Stimulated activated CD4-positive, alpha-beta T cell treated with anti-CD3 and anti-CD28 coated beads, TNF-alpha, amount 100 ng/mL, for 4 hours (primary cell): ENCODE data around the gene PTK7.
A peak's percentile ranks its signal among the peaks of the same experiment; 100 is the strongest.
"Not testable (repeated sequence)": the region's sequence is repeated elsewhere in the genome, so short reads cannot be mapped to it uniquely, and the experiment has no call there.

Experiments used
- DNase-seq, 3 experiments: peaks; one replicate each; pipeline ENCODE4 v3.0.0-alpha.2; 2020; ENCODE audit warnings: low read depth in 3 of 3

PTK7 gene

DNA sequence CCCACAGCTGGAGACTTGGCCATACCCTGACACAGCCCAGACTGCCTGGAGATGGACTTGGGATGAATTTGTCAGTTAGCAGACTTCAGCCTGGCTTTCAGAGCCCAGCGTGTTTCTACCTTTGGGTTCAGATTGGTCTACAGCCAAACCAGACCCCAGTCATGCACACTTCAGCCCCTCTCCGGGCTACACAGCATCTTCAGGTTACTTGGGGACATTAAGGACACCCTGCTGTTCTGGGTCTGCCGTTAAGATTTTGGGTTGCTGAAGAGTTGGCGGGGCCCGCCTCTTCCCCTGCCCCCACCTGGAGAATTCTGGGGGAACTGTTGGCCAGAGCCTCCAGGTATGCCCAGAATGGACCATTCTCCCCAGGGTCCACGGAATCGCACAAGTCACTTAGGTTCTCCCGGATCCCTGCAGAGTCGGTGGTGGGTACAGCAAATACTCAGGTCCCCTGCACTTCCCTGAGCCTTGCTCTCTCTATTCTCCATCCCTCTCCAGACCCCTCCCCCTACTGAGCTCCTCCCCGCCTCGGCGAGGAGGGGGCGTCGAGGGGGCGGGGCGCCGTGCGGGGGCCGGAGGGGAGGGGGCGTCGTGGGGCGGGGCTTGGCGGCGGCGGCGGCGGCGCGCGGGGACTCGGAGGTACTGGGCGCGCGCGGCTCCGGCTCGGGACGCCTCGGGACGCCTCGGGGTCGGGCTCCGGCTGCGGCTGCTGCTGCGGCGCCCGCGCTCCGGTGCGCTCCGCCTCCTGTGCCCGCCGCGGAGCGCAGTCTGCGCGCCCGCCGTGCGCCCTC, at the start of gene PTK7:
TSS of gene PTK7 (plus strand) at position 645 of the 794 bp plus-strand sequence. CDS start 175 bp downstream, outside the sequence.
- peak in 2 of 3 experiments; percentile 23 to 24 for DNase-seq

DNA sequence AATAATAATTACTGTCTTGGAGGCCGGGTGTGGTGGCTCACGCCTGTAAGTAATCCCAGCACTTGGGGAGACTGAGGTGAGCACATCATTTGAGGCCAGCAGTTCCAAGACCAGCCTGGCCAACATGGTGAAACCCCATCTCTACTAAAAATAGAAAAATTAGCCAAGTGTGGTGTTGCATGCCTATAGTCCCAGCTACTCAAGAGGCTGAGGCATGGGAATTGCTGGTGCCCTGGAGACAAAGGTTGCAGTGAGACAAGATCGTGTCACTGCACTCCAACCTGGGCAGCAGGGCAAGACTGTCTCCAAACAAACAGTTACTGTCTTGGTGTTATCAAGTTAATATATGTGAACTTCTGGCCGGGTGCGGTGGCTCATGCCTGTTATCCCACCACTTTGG, 49.7 kb upstream of the PTK7 start:
- DNase-seq: no peak

DNA sequence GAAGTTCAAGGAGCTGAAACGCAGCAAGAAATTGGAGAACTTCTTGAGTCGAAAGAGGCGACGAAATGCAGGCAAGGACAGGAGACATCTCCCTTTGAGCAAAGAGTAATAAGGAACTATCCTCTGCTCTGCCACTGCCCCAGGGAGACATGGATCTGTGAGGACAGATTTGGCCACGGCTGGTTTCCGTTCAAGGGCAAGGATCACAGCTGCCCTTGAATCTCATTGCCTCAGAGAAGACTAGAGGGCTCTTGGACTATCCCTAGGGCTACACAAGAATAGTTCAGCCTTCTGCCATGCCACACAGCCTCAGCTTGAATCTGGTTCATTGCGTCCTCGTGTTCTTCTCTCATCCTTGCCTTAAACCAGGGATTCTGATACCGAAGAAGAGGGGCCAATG, 47.0 kb upstream of the PTK7 start:
- no peak for DNase-seq

DNA sequence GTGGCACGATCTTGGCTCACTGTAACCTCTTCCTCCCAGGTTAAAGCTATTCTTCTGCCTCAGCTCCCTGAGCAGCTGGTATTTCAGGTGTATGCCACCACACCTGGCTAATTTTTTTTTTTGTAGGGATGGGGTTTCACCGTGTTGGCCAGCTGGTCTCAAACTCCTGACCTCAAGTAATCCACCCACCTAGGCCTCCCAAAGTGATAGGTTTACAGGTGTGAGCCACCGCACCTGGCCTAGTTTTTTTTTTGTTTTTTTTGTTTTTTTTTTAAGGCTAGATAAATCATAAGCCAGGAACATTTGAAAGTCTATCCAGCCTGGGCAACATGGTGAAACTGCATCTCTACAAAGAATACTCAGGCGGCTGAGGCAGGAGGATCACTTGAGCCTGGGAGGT, 43.8 kb upstream of the PTK7 start:
- no peak for DNase-seq

DNA sequence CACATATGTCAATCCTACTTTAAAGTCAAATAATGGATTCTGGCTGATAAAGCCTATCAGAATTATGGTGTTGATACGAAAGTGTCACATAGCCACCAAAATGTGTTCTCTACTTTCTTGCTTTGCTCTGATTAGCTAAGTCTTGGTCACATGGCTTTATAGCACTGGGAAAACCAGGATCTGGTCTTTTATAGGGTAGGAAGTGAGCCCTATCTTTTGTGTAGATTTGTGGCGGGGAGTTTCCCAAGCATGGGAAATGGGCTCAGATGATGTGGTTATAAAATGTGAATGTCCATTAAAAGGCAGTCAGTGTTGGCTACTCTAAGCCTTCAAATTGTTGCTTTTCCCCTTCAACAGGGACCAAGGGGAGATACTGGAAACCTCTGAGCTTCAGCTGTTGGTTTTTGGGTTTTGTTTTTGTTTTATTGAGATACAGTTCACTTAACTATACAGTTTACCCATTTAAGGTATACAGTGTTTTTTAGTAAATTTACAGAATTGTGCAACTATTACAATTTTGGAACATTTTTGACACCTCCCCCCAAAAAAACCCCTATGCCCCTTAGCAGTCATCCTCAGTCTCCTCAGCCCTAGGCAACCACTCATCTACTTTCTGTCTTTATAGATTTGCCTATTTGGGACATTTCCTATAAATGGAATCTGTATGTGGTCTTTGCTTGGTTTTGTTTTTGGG, 42.5 kb upstream of the PTK7 start:
- DNase-seq: no peak

DNA sequence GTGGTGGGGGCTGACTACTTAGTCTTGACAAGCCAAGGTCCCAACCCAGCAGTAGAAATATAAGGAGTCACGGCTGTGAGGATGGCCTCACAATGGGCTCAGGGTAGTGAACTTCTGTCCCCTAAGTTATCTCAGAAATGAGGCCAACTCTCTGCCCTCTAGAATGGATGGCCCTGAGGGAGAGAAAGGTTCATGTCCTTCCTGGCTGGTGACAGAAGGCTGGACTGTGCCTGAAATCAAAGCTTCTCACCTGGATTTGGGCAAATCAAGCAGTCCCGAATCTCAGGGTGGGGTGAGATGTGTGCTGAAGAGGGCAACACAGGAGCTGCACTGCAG, 42.0 kb upstream of the PTK7 start:
- no peak for DNase-seq

DNA sequence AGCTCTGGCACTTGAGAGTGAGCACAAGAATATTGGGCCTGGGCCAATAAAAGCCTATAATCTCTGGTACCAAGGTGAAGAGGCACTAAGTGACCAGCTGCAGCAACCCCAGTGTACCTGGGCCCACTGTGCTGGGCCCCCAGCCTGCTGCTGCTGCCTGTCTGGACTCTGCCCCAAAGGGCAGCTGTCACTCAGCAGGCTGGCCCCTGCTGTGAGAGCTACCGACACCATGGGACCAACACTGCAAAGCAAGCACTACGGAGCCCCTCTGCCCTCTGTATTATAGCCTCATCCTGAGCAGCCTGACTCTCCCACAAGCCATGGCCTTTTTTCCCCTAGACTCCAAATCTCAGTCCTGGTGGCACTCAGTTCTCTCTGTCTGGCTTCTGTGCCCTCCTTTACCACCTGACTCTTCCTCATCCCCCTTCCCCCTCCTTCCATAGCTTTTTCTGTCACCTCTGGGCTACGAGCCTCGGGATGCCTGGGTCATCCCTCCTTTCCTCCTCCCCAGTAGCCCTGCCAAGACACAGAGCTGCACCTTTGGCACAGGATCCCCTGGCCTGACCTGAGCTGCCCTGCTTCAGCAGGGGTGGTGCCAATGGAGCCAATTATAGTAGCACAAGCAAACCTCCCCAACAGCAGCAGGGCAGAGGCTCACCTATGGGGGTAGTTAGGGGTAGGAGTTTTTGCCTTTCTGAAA, 40.5 kb upstream of the PTK7 start:
- DNase-seq: no peak

DNA sequence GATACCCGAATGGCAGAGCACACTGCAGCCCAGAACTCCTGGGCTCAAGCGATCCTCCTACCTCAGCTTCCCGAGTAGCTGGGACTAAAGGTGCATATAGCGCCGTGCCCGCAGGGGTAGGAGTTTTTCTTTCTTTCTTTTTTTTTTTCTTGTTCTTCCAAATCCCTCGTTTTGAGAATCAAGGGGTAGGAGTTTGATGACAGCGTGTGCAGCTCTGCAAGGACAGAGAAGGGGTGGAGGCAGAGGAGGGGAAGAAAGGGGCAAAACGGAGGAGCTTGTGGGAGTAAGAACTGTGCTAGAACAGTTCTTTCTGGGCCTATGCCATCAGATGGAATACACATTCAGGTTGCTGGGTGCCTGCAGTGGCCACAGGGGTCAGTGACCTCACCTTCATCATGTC, 39.4 kb upstream of the PTK7 start:
- no peak for DNase-seq

DNA sequence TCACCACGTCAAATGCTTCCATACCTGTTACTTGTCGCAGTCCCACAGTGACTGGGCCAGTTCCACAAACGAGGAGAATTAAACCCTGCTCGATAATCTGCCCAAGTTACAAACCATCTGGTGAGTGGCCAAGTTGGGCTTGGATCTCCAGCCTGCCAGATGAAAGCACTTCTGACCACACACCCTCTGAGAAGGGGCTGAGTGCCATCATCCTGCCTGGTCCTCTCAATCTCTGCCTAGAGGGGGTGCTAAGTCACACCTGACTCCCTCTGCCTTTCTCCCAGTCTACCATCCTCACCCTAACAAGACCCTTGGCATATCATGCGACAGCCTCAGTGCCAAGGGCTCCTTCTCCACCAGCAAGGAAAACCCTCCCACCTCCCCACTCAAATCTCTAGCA, 38.9 kb upstream of the PTK7 start:
- DNase-seq: no peak

DNA sequence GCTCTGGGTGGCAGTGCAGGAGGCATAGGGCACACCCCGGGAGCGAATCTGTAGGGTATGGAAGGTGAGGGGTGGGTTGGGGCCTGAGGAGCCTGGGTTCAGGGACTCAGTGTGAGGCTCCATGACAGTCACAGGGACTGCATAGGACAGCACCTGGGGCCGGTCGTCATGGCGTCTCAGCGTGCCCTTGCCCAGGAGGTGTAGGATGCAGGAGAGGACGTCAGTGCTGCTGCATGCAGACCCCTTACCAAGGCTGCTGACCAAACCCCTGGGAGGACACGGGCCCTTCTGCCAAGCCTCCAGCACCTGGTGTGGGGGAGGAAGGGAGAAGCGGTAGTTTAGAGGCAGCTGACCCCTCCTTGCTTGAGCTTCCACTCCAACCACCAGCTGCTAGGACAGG, 38.4 kb upstream of the PTK7 start:
- DNase-seq: no peak

DNA sequence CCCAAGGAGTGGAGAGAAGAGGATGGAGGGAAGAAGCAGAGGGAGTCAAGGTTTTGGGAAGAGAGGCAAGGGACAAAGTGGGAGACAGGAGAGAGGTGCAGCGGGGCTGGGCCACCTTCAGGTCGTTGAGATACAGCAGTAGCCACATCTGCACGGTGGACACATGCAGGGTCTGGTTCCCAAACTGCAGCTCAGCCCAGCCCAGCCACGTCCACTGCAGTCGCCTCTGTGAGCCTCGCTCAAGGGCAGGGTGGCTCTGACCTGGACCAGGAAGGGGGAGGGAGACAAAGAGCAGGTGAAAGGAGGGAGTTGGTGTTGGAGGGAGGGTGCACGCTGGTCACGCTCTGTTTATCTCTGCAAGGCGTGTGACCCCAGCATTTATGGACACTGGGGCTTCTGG, 37.4 kb upstream of the PTK7 start:
- DNase-seq: no peak

DNA sequence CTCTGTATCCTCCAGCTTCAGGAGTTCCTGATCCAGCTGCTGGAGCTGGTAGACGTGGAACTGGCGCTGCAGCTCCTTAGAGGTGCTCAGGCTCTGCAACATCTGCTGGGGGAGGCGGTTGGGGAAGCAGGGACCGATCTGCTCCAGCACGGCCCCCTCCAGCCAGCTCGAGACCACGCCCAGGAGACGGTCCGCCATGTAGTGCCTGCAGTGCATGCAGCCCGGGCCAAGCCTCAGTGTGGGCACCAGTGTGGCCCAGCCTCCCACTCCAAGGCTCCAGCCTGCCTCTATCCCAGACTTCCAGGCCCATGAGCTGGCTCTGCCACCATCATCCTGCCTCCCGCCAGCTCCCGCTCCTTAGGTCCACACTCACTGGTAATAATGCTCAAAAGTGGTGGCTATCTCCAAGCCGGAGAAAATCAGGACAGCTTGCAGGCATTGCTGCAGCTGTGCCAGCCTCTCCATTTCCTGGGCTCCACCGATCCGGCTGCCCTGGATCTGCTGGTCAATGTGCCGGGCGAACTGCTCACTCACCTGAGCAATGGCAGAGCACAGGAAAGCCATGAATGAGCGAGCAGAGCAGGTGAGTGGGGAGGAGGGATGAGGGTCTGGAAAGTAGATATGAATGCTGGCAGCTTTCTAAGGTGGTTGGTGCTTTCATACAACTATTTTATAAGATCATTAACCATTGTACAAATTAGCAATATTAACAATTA, 35.4 kb upstream of the PTK7 start:
- DNase-seq: no peak

DNA sequence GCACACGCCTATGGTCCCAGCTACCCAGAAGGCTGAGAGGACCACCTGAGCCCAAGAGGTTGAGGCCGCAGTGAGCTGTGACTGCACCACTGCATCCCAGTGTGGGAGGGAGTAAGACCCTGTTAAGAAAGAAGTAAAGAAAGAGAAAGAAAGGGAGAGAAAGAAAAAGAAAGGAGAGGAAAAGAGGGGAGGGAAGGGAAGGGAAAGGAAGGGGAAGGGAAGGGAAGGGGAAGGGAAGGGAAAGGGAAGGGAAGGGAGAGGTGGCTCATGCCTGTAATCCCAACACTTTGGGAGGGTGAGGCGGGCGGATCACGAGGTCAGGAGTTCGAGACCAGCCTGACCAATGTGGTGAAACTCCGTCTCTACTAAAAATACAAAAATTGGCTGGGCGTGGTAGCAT, 34.6 kb upstream of the PTK7 start:
- DNase-seq: not testable (repeated sequence)

DNA sequence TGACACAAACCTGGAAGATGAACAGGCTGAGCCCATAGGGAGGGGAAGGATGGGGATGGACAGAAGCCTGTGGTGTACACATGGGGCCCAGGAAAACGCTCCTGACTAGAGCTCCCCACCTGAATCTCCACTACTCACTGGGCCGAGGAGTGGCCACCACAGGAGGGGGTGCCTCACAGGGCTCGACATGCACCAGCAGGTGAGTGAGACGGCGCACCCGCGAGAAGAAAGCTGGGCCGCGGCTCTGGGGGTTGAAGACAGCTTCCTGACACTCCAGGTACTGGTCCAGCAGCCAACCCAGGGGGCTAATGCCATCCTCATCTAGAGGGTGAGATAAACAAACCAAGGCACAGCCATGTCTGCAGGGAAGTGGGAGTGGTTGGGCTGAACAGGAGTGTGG, 32.8 kb upstream of the PTK7 start:
- DNase-seq: no peak

DNA sequence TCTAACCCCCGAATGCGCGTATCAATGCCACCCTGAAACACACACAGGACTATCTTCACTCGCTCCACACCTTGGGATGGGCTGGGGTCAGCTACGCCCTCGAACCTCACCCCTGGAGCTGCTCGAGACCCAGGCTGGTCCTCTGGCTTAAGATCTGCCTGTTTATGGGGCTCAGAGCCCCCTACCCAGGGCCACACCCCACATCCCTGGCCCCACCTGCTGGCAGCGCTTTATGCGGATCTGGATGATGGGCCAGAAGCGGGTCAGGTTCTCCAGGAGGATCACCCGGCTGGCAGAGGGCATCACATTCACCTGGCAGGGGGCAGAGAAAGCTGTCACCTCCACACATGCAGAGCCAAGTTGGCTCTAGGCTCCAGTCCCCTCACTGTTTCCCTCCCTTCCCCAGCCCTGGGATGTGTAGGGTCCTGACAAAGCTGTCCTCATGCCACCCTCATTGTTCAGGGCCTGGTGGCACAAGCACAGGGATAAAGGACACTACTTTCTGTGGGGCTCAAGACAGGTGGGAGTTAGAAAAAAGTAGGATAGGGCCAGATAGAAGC, 30.7 kb upstream of the PTK7 start:
- no peak for DNase-seq

DNA sequence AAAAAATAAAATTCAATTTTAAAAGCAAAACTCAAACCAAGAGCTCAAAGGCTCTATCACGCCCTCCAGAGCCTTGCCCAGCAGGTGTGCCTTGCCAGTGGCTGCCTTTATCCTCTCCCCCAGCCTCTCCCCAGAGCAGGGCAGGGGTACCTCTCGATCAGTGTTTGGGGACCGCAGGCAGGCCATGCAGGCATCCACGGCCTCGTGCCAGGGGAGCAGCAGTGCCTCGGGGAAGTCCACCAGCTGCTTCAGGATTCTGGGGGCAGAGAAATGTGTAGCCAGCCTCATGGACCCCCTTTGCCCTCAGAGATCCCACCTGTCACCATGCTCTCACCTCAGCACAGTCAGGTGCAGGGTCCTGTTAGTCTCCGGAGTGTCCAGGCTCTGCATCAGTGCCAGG, 28.1 kb upstream of the PTK7 start:
- no peak for DNase-seq

DNA sequence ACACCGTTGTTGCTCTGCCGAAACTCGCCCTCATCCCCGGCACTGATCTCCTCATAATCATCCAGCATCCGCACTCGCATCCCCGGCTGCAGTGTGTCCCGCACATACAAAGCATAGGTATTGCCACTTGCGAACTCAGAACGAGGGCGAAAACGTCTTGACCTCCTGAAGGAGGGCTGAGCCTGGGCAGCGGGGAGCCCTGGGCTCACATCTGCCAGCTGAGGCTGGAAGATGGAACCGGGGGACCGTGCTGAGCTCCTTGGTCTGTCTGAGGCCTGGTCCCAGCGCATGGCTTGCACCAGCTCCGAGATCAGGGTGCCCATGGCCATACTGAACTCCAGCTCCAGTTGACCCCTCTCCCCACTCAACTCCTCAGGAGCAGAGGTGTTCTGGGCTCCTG, 25.1 kb upstream of the PTK7 start:
- no peak for DNase-seq

DNA sequence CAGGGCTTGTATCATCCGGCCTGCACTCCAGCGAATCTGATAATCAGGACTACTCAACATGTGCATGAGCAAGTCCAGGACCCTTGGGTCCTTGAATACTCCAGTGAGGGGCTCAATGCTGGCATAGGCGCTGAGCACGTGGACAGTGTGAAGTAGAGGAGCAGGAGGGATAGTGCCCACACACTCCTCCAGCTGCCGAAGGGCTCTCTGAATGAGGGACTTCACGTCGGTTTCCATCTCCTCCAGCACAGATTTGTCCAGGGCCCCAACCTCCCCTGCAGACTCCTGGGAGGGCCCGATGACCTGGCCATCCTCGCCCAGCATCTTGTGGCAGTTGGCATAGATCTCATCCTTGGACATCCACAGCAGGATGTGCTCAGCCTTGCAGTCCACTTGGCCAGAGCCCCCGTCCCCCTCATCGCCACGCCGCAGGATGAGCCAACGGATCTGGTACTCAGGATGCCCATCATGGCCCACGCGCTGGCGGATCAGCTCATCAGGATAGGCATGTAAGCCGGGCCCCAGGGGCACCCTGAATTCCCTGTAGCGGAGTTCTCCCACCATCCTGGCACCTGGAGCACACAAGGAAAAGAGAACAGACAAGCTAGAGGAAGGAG, 23.8 kb upstream of the PTK7 start:
- no peak for DNase-seq

DNA sequence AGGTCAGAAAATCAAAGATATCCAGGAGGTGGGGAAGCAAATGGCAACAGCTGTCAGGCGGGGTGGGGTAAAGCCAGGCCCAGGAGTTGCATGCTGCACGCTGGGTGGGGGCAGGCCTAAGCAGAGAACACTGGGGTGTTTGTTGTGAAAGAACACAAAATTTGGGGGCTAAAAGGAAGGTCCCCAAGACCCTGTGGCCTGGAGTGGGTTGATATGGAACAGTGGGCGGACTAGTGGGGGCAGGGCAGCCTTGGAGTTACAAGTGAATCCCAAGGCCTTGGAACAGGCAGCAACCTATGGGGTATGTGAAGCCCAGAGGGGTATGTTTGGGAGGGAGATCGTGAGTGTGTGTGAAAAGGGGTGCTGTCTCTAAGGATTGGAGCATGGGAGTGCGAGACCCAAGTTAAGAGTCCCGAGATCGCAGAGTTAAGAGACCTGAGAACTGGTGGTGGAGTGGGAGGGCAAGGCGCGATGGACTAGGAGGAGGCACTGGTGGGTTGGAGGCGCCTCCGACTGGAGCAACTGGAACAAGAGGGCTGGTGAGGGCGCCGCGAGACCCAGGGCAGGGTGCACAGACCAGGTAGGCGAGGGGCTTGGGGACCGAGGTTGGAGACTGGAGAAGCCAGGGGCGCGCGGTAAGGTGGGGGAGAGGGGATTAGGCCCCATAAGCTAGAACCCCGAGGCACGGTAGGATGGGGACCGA, 23.1 kb upstream of the PTK7 start:
- no peak for DNase-seq

DNA sequence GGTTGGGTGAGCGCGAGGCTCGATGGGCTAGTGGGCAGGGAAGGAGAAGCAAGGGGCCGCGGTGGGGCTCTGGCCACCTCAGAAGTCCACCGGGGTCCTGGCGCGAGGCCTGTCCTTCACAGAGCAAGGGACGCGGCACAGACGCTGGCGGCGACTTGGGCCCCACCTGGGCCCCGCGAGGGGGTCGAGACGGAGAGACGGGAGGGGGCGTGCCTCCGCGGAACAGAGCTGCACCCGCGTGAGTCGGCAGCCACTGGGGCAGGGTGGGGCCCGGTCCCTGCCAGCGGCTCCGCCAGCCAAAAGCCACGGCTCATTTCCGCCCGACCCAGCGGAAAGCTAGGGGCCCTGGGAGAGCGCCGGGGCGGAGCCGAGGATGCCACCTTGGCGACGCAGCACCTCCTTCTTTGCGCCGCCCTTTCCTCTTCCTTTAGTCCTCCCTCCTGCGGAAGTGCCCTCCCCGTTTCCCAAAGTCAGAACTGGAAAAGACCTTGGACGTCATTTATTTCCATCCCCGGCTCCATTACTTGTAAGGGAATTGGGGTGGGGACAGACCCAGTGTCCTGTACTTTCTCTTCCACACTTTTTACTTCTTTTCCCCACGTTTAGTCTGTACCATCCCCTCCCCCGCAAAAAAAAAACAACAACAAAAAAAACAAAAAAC, 22.4 kb upstream of the PTK7 start, which contains the start of gene CUL7:
TSS of gene CUL7 (minus strand) at position 307 of the 661 bp plus-strand sequence. CDS start 1,063 bp downstream, outside the sequence.
- peak; percentile 73 to 78 (median 75) for DNase-seq
